Measurements from ENCODE around the gene MAPK8IP1.

MAPK8IP1 gene

GRCh38 chr11:45942381-45942780 is 56.9 kb downstream of the MAPK8IP1 start:
- DNase-seq (ENCODE audit: low read depth, low spot score), result no peak

DNA sequence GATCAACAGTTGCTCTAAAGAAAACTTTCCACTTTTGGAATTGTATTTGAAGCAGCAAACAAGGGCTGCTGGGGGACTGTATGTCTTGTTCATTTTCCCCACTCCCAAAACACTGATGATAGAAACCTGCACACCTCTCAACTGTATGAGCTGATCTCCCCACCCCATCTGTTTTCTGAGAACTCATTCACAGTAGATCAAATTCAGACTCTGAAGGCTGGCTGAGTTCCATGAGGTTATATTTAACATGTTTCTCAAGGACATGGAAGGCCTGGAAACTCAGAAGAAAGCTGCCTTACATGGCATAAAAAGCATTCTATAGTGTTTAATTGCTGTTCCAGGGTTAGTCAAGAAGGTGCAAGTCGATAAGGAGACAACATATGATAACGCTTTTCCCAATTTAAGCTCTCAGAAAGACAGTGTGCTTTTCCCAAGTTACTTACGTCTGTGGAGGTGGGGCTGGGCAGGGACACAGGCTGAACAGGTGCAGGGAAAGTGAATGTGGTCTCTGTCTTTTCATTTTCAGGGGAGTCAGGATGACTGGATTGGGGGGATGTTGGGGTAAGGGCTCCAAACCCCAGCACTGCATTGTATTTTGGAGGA is 60.0 kb downstream of the MAPK8IP1 start:
- DNase-seq (ENCODE audit: low read depth, low spot score), result no peak

- DNase-seq (ENCODE audit: low read depth, low spot score), result no peak
Measured at GRCh38 chr11:45947885-45948284, 62.4 kb downstream of the MAPK8IP1 start.

DNA sequence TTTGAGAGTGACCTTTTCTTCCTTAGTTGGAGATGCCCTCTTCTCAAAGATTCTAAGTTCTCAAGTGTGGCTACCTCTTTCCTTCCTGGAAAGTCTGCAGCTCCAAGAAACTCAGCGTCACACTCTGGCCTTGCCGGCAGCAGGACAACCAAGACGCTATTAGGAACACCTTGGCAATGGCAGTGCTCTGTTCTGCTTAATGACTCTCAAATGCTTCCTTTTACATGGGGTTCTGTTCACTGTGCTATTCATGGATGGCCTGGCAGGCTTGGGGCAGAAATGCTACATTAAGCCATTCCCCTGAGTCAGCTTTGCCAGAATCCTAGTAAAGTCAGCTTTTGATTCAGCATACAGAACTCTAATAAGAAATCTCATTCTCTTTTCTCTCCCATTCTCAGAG is 62.9 kb downstream of the MAPK8IP1 start:
- DNase-seq (ENCODE audit: low read depth, low spot score), result no peak

GRCh38 chr11:45949992-45950407 is 64.5 kb downstream of the MAPK8IP1 start:
- no peak for DNase-seq (ENCODE audit: low read depth, low spot score)
